Neural crest cell (in vitro differentiated cells): Measurements from ENCODE around the gene SRPK2. TPM values are rescaled to one million over a fixed set of nuclear protein-coding genes. Genes with fewer than 3 reads are reported as not detected.

Source experiments
- DNase-seq: peaks from one replicate; pipeline ENCODE4 v3.0.0; 2021; ENCODE audit warnings: low read depth, mixed read lengths, low spot score
- H3K27ac Mint-ChIP-seq: one replicate; pipeline ENCODE4 v1.8.0; 2021; ENCODE audit warnings: mild to moderate bottlenecking, mixed read lengths; ENCODE audit not compliant: unreplicated experiment
- H3K27me3 Mint-ChIP-seq: 2 replicates; pipeline ENCODE4 v1.8.0; 2021; ENCODE audit warnings: low read depth, mild to moderate bottlenecking, mixed read lengths
- H3K36me3 Mint-ChIP-seq: 2 replicates; pipeline ENCODE4 v1.8.0; 2021; ENCODE audit warnings: low read depth, mild to moderate bottlenecking, mixed read lengths
- H3K4me1 Mint-ChIP-seq: 2 replicates; pipeline ENCODE4 v1.8.0; 2021; ENCODE audit warnings: mixed read lengths
- H3K4me3 Mint-ChIP-seq: one replicate; pipeline ENCODE4 v1.8.0; 2021; ENCODE audit warnings: mild to moderate bottlenecking, mixed read lengths
- H3K9me3 Mint-ChIP-seq: 2 replicates; pipeline ENCODE4 v1.8.0; 2021; ENCODE audit warnings: mixed read lengths
- CTCF ChIP-seq: fragments of 200-600 bp; sonication (generic); conservative IDR thresholded peaks from 2 replicates; pipeline ENCODE4 v1.5.0; 2021; ENCODE audit warnings: antibody characterized with exemption, mild to moderate bottlenecking
- total RNA-seq: library from RNA; stranded (reverse); gene quantifications from 2 replicates; pipeline ENCODE4 v1.2.1, GENCODE V29; 2021

Gene SRPK2
- total RNA-seq, 1 donor from 2014 or later: 44.6 TPM

- Mint-ChIP-seq H3K4me3 (no peak overlapping the region), H3K27me3 (no peaks in the 10 kb centered on the region), H3K9me3 (no peaks in the 10 kb centered on the region), H3K36me3 (peaks cover 27% of the 10 kb centered on the region), H3K27ac (peak overlapping the region; percentile 65), H3K4me1 (peaks cover 8% of the 10 kb centered on the region)
- TF ChIP-seq CTCF: no peak
- no peak for DNase-seq
These were observed 276.0 kb downstream of the SRPK2 start for GRCh38 chr7:105112440-105113418.

- DNase-seq: no peak
- peaks cover 34% of the 10 kb centered on the region for H3K36me3 Mint-ChIP-seq
- H3K4me3 Mint-ChIP-seq: no peak overlapping the region
- H3K4me1 Mint-ChIP-seq: no peaks in the 10 kb centered on the region
- no peak overlapping the region for H3K27ac Mint-ChIP-seq
- H3K27me3 Mint-ChIP-seq: no peaks in the 10 kb centered on the region
- TF ChIP-seq CTCF: no peak
- H3K9me3 Mint-ChIP-seq: no peaks in the 10 kb centered on the region
These were observed 281.3 kb downstream of the SRPK2 start for GRCh38 chr7:105107458-105107857.

GRCh38 chr7:105106473-105106872, 282.2 kb downstream of the SRPK2 start:
- Mint-ChIP-seq H3K4me1 (no peaks in the 10 kb centered on the region), H3K4me3 (no peak overlapping the region), H3K36me3 (peaks cover 26% of the 10 kb centered on the region), H3K27ac (no peak overlapping the region), H3K27me3 (no peaks in the 10 kb centered on the region), H3K9me3 (no peaks in the 10 kb centered on the region)
- no peak for TF ChIP-seq CTCF
- DNase-seq: no peak

GRCh38 chr7:105105579-105105978, 283.1 kb downstream of the SRPK2 start:
- no peak for DNase-seq
- Mint-ChIP-seq H3K27ac (peak overlapping the region; percentile 27), H3K9me3 (no peaks in the 10 kb centered on the region), H3K4me1 (no peaks in the 10 kb centered on the region), H3K4me3 (no peak overlapping the region), H3K27me3 (no peaks in the 10 kb centered on the region), H3K36me3 (peaks cover 26% of the 10 kb centered on the region)
- TF ChIP-seq CTCF: no peak

GRCh38 chr7:105102557-105103352, 286.0 kb downstream of the SRPK2 start:
- no peak for TF ChIP-seq CTCF

More at GRCh38 chr7:105102557-105103352, 286.0 kb downstream of the SRPK2 start:
- H3K4me3 Mint-ChIP-seq: no peak overlapping the region
- no peak overlapping the region for H3K27ac Mint-ChIP-seq
- peaks cover 21% of the 10 kb centered on the region for H3K36me3 Mint-ChIP-seq
- H3K4me1 Mint-ChIP-seq: no peaks in the 10 kb centered on the region
- DNase-seq: no peak
- H3K9me3 Mint-ChIP-seq: no peaks in the 10 kb centered on the region
- no peaks in the 10 kb centered on the region for H3K27me3 Mint-ChIP-seq
